Measurements from ENCODE around the gene NR2C2AP.
A peak's percentile ranks its signal among the peaks of the same experiment; 100 is the strongest.
"Not testable (repeated sequence)": the region's sequence is repeated elsewhere in the genome, so short reads cannot be mapped to it uniquely, and the experiment has no call there.

Gene NR2C2AP

GRCh38 chr19:19203012-19203856 is at the start of gene NR2C2AP:
NR2C2AP (minus strand) TSS chr19:19203414; CDS start chr19:19203060, 354 bp downstream.
- peak; percentile 93 for DNase-seq (ENCODE audit: low spot score)

- no peak for DNase-seq (ENCODE audit: low spot score)
These were observed 47.1 kb upstream of the NR2C2AP start for GRCh38 chr19:19250196-19250801.

GRCh38 chr19:19240476-19240875 is 37.3 kb upstream of the NR2C2AP start:
- no peak for DNase-seq (ENCODE audit: low spot score)

- no peak for DNase-seq (ENCODE audit: low spot score)
These were observed 36.5 kb upstream of the NR2C2AP start for GRCh38 chr19:19239675-19240074.

- no peak for DNase-seq (ENCODE audit: low spot score)
These were observed 35.1 kb upstream of the NR2C2AP start for GRCh38 chr19:19238126-19238894.

GRCh38 chr19:19236173-19236572 is 33.0 kb upstream of the NR2C2AP start:
- no peak for DNase-seq (ENCODE audit: low spot score)

GRCh38 chr19:19234220-19234816 is 31.1 kb upstream of the NR2C2AP start:
- no peak for DNase-seq (ENCODE audit: low spot score)

- DNase-seq (ENCODE audit: low spot score): no peak
These were observed 29.1 kb upstream of the NR2C2AP start for GRCh38 chr19:19232261-19232721.

- DNase-seq (ENCODE audit: low spot score): no peak
These were observed 27.8 kb upstream of the NR2C2AP start for GRCh38 chr19:19230999-19231398.

GRCh38 chr19:19229701-19230100 is 26.5 kb upstream of the NR2C2AP start:
- DNase-seq (ENCODE audit: low spot score): no peak

GRCh38 chr19:19227217-19227616 is 24.0 kb upstream of the NR2C2AP start:
- no peak for DNase-seq (ENCODE audit: low spot score)

GRCh38 chr19:19226663-19227062 is 23.4 kb upstream of the NR2C2AP start:
- no peak for DNase-seq (ENCODE audit: low spot score)

GRCh38 chr19:19226204-19226603 is 23.0 kb upstream of the NR2C2AP start:
- no peak for DNase-seq (ENCODE audit: low spot score)

- peak; percentile 73 for DNase-seq (ENCODE audit: low spot score)
These were observed 21.8 kb upstream of the NR2C2AP start for GRCh38 chr19:19224852-19225494.

GRCh38 chr19:19224150-19224851 is 21.1 kb upstream of the NR2C2AP start:
- no peak for DNase-seq (ENCODE audit: low spot score)

GRCh38 chr19:19223636-19224035 is 20.4 kb upstream of the NR2C2AP start:
- no peak for DNase-seq (ENCODE audit: low spot score)

GRCh38 chr19:19223060-19223459 is 19.8 kb upstream of the NR2C2AP start:
- no peak for DNase-seq (ENCODE audit: low spot score)

- not testable (repeated sequence) for DNase-seq (ENCODE audit: low spot score)
These were observed 17.8 kb upstream of the NR2C2AP start for GRCh38 chr19:19221000-19221399.

GRCh38 chr19:19218911-19219310 is 15.7 kb upstream of the NR2C2AP start:
- DNase-seq (ENCODE audit: low spot score): no peak

GRCh38 chr19:19217099-19217498 is 13.9 kb upstream of the NR2C2AP start:
- DNase-seq (ENCODE audit: low spot score): no peak

- DNase-seq (ENCODE audit: low spot score): no peak
These were observed 12.6 kb upstream of the NR2C2AP start for GRCh38 chr19:19215792-19216191.

Data from CD4-positive, alpha-beta T cell treated with Interleukin-2 at 100 ng/mL for 4 hours (primary cell).